CD8-positive, alpha-beta memory T cell (primary cell): Measurements from ENCODE around the gene HS3ST3A1. TPM values are rescaled to one million over a fixed set of nuclear protein-coding genes. Genes with fewer than 3 reads are reported as not detected.

Experiments
- CTCF ChIA-PET: fragments of 350-600 bp; sonication (Branson Sonifier 250); formaldehyde crosslinking; loops from one replicate; lab custom pipeline; 2021; ENCODE audit warnings: antibody characterized with exemption; lab: Charles Lee
- POLR2A ChIA-PET: fragments of 350-600 bp; sonication (Branson Sonifier 250); formaldehyde crosslinking; loops from one replicate; lab custom pipeline; 2021; ENCODE audit warnings: antibody characterized with exemption; lab: Charles Lee
- DNase-seq, 5 donors: peaks; one replicate each; pipeline versions ENCODE4 v3.0.0 to v3.0.0-alpha.2; 2020 to 2022; ENCODE audit warnings: mixed read lengths in 1 of 5
- H3K27ac ChIP-seq: one replicate; pipeline ENCODE4 v1.7.0; 2013; ENCODE audit warnings: low read depth, mild to moderate bottlenecking, low read length, moderate library complexity
- H3K27me3 ChIP-seq: 2 replicates; pipeline ENCODE4 v1.7.0; 2013; ENCODE audit warnings: low read length, mild to moderate bottlenecking; ENCODE audit not compliant: insufficient read depth, poor library complexity, severe bottlenecking
- H3K36me3 ChIP-seq: 2 replicates; pipeline ENCODE4 v1.7.0; 2013; ENCODE audit warnings: mild to moderate bottlenecking, low read length, moderate library complexity; ENCODE audit not compliant: insufficient read depth
- H3K4me1 ChIP-seq: 2 replicates; pipeline ENCODE4 v1.7.0; 2013; ENCODE audit warnings: mild to moderate bottlenecking, low read length, moderate library complexity; ENCODE audit not compliant: insufficient read depth
- H3K4me3 ChIP-seq: 2 replicates; pipeline ENCODE4 v1.7.0; 2013; ENCODE audit warnings: mild to moderate bottlenecking, low read length
- H3K9me3 ChIP-seq: 2 replicates; pipeline ENCODE4 v1.7.0; 2013; ENCODE audit warnings: mild to moderate bottlenecking, low read length
- H3K27ac Mint-ChIP-seq, 8 donors: one replicate each; pipeline ENCODE4 v1.8.0; 2020 to 2021; ENCODE audit warnings: mixed read lengths in 8 of 8, mild to moderate bottlenecking in 6 of 8, inconsistent platforms in 3 of 8, moderate library complexity in 3 of 8
- H3K27me3 Mint-ChIP-seq, 2 donors: one replicate each; pipeline ENCODE4 v1.8.0; 2020 to 2021; ENCODE audit warnings: mixed read lengths in 2 of 2, mild to moderate bottlenecking in 1 of 2, moderate library complexity in 1 of 2
- H3K36me3 Mint-ChIP-seq, 3 donors: one replicate each; pipeline ENCODE4 v1.8.0; 2020 to 2021; ENCODE audit warnings: mixed read lengths in 3 of 3, inconsistent platforms in 1 of 3, mild to moderate bottlenecking in 1 of 3
- H3K4me1 Mint-ChIP-seq, 3 donors: one replicate each; pipeline ENCODE4 v1.8.0; 2020 to 2021; ENCODE audit warnings: mixed read lengths in 3 of 3, inconsistent platforms in 1 of 3, mild to moderate bottlenecking in 1 of 3
- H3K4me3 Mint-ChIP-seq, 7 donors: one replicate each; pipeline ENCODE4 v1.8.0; 2020 to 2021; ENCODE audit warnings: mixed read lengths in 7 of 7, mild to moderate bottlenecking in 6 of 7, moderate library complexity in 4 of 7, inconsistent platforms in 2 of 7
- H3K9me3 Mint-ChIP-seq, 5 donors: one replicate each; pipeline ENCODE4 v1.8.0; 2020 to 2022; ENCODE audit warnings: mixed read lengths in 5 of 5, mild to moderate bottlenecking in 3 of 5, moderate library complexity in 2 of 5, inconsistent platforms in 1 of 5
- polyA plus RNA-seq: library from polyadenylated mRNA; unstranded; fragments of 300-500 nt; fragmentation: Illumina TruSeq; gene quantifications from one replicate; pipeline ENCODE4 v1.2.3, GENCODE V29; 2021
- total RNA-seq, 2 experiments: library from RNA; stranded (reverse); gene quantifications; one replicate each; pipeline ENCODE4 v1.2.3, GENCODE V29; 2021

Gene HS3ST3A1
- total and polyA plus RNA-seq, 3 experiments from 2014 or later = 2.5 TPM; not detected in 2

GRCh38 chr17:13609941-13610340, 8.2 kb upstream of the HS3ST3A1 start:
- Mint-ChIP-seq H3K36me3 (peaks cover 0 to 8% (median 2%) of the 10 kb centered on the region in 3 donors), H3K27me3 (peaks cover 9 to 30% of the 10 kb centered on the region in 2 donors)
- POLR2A ChIA-PET = no interaction called here

DNA sequence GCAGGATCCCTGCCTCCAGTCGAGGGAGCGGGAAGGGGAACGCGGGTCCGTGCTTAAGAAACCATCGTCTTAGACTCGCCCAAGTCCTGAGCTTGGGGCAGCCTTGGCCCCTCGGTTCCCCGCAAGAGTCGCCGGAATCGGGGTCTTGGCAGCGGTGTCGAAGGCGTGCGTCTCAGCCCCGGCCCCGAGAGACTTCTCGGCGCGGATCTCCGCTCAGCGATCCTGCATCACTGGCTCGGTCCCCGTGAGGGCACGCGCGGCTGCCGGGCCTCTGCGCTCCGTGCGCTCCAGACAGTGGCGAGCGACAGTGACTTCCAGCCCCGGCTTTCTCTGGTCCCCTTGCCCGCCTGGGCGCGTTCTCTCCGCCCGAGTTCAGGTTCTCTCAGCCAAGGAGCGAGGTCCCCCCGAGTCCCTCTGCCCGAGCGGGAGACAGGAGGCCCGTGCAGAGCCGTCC, 380 bp downstream of the HS3ST3A1 start:
- H3K9me3 ChIP-seq = no peaks in the 10 kb centered on the region
- H3K4me1 ChIP-seq = no peaks in the 10 kb centered on the region
- H3K27me3 ChIP-seq = peaks cover 9% of the 10 kb centered on the region
- POLR2A ChIA-PET = interaction anchor here (0.5 kb wide), 1 partner anchor 8 kb away, joined by 6 read pairs; no protein-coding TSS in a partner anchor
- peak overlapping the region; percentile 4 for H3K27ac ChIP-seq
- no peak overlapping the region for H3K27ac Mint-ChIP-seq
- H3K4me3 ChIP-seq = no peak overlapping the region
- DNase-seq = no peak
- H3K9me3 Mint-ChIP-seq = no peaks in the 10 kb centered on the region
- CTCF ChIA-PET = interaction anchor here (1.3 kb wide), 1 partner anchor 701 kb away, joined by 3 read pairs; no protein-coding TSS in a partner anchor
- H3K27me3 Mint-ChIP-seq = peaks cover 31 to 61% of the 10 kb centered on the region in 2 donors
- peak overlapping the region in 2 of 7 donors; percentile 14 to 15 for H3K4me3 Mint-ChIP-seq
- peaks cover 9 to 12% (median 12%) of the 10 kb centered on the region in 3 donors for H3K4me1 Mint-ChIP-seq
- H3K36me3 Mint-ChIP-seq = no peaks in the 10 kb centered on the region
- no peaks in the 10 kb centered on the region for H3K36me3 ChIP-seq

More at GRCh38 chr17:13609941-13610340, 8.2 kb upstream of the HS3ST3A1 start:
- Mint-ChIP-seq H3K4me1 (no peaks in the 10 kb centered on the region), H3K4me3 (no peak overlapping the region), H3K9me3 (peaks cover 0 to 12% (median 4%) of the 10 kb centered on the region in 5 donors), H3K27ac (peak overlapping the region in 1 of 8 donors; percentile 33)
- no peak overlapping the region for H3K4me3 ChIP-seq
- H3K36me3 ChIP-seq = no peaks in the 10 kb centered on the region
- H3K9me3 ChIP-seq = no peaks in the 10 kb centered on the region
- no peak for DNase-seq
- H3K27ac ChIP-seq = no peak overlapping the region
- no peaks in the 10 kb centered on the region for H3K4me1 ChIP-seq
- H3K27me3 ChIP-seq = no peaks in the 10 kb centered on the region
- CTCF ChIA-PET = no interaction called here

- DNase-seq = no peak
- Mint-ChIP-seq H3K27me3 (peaks cover 29 to 61% of the 10 kb centered on the region in 2 donors), H3K4me1 (peaks cover 9 to 12% (median 12%) of the 10 kb centered on the region in 3 donors), H3K27ac (no peak overlapping the region), H3K36me3 (no peaks in the 10 kb centered on the region), H3K4me3 (no peak overlapping the region), H3K9me3 (no peaks in the 10 kb centered on the region)
- CTCF ChIA-PET = no interaction called here
- no peaks in the 10 kb centered on the region for H3K36me3 ChIP-seq
- peaks cover 9% of the 10 kb centered on the region for H3K27me3 ChIP-seq
- H3K9me3 ChIP-seq = no peaks in the 10 kb centered on the region
- peak overlapping the region; percentile 39 for H3K27ac ChIP-seq
- H3K4me1 ChIP-seq = no peaks in the 10 kb centered on the region
- POLR2A ChIA-PET = no interaction called here
- no peak overlapping the region for H3K4me3 ChIP-seq
Observed at GRCh38 chr17:13600475-13601321, 1.0 kb downstream of the HS3ST3A1 start.

DNA sequence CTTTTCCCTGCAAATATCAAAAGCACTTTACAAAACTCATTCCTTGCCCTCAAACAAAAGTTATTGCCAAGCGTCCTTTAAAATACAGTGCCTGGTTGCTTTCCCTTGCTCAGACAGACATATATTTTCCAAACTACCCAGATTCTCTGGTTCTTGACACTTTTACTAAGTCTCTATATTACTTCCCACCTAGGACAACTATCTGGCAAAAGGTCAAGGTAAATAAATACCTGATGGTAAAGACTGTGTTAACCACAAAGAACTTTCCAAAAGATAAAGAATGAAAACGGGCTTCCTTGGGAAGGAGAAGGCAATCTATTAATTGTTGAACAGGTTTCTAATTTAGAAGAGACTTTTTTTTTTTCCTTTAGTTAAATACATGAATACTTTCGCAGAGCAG, 1.9 kb downstream of the HS3ST3A1 start:
- peak overlapping the region; percentile 39 for H3K27ac ChIP-seq
- no peaks in the 10 kb centered on the region for H3K36me3 ChIP-seq
- H3K27me3 ChIP-seq = peaks cover 9% of the 10 kb centered on the region
- CTCF ChIA-PET = no interaction called here
- DNase-seq = no peak
- no peaks in the 10 kb centered on the region for H3K4me1 ChIP-seq
- Mint-ChIP-seq H3K9me3 (no peaks in the 10 kb centered on the region), H3K27ac (no peak overlapping the region), H3K4me3 (peak overlapping the region in 3 of 7 donors; percentile 30 to 62 (median 41)), H3K4me1 (peaks cover 10 to 14% (median 12%) of the 10 kb centered on the region in 3 donors), H3K27me3 (peaks cover 29 to 60% of the 10 kb centered on the region in 2 donors), H3K36me3 (no peaks in the 10 kb centered on the region)
- POLR2A ChIA-PET = no interaction called here
- H3K9me3 ChIP-seq = no peaks in the 10 kb centered on the region
- no peak overlapping the region for H3K4me3 ChIP-seq

DNA sequence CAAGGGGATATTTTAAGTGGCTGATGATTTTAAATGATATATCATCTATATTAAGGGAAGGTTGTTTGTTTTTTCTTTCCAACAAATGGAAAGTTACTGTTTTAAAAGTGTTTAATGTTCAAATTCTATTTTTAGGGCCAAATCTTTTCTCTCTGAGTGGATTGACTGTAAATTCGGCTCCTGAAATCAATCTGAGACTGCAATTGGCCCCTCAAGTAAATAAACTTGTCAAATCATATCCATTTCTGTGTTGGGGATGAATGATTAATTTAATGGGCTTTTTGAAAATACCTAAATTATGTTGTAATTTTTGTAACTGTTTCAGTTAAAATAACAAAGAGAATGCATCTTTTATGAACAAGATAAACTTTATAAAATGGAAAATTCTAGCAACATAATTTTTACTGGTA, 2.6 kb downstream of the HS3ST3A1 start:
- no peaks in the 10 kb centered on the region for H3K9me3 Mint-ChIP-seq
- POLR2A ChIA-PET = no interaction called here
- H3K27me3 Mint-ChIP-seq = peaks cover 26 to 54% of the 10 kb centered on the region in 2 donors
- Histone ChIP-seq H3K36me3 (no peaks in the 10 kb centered on the region), H3K4me1 (no peaks in the 10 kb centered on the region), H3K9me3 (no peaks in the 10 kb centered on the region), H3K27me3 (peaks cover 6% of the 10 kb centered on the region), H3K4me3 (no peak overlapping the region), H3K27ac (peak overlapping the region; percentile 11)
- DNase-seq = no peak
- no peak overlapping the region for H3K27ac Mint-ChIP-seq
- no peak overlapping the region for H3K4me3 Mint-ChIP-seq
- H3K4me1 Mint-ChIP-seq = peaks cover 11 to 15% (median 12%) of the 10 kb centered on the region in 3 donors
- CTCF ChIA-PET = interaction anchor here (4.3 kb wide), 1 partner anchor 703 kb away, joined by 34 read pairs; the partner anchor contains the start of gene HS3ST3B1
- no peaks in the 10 kb centered on the region for H3K36me3 Mint-ChIP-seq

- Mint-ChIP-seq H3K36me3 (no peaks in the 10 kb centered on the region), H3K27me3 (peaks cover 25 to 47% of the 10 kb centered on the region in 2 donors), H3K4me1 (peaks cover 11 to 15% (median 12%) of the 10 kb centered on the region in 3 donors), H3K27ac (no peak overlapping the region), H3K9me3 (no peaks in the 10 kb centered on the region), H3K4me3 (no peak overlapping the region)
- Histone ChIP-seq H3K9me3 (no peaks in the 10 kb centered on the region), H3K36me3 (no peaks in the 10 kb centered on the region), H3K4me1 (no peaks in the 10 kb centered on the region), H3K27me3 (peaks cover 6% of the 10 kb centered on the region), H3K27ac (peak overlapping the region; percentile 11), H3K4me3 (no peak overlapping the region)
- ChIA-PET POLR2A (no interaction called here), CTCF (interaction anchor here (0.8 to 4.3 kb wide), 3 partner anchors 698 to 1328 kb away, joined by 3 to 34 read pairs (median 5); partner anchors contain the start of gene HS3ST3B1)
- DNase-seq = no peak
Observed at GRCh38 chr17:13598353-13599167, 3.2 kb downstream of the HS3ST3A1 start.

GRCh38 chr17:13597723-13598347, 3.9 kb downstream of the HS3ST3A1 start:
- no peaks in the 10 kb centered on the region for H3K9me3 Mint-ChIP-seq
- POLR2A ChIA-PET = no interaction called here
- Histone ChIP-seq H3K9me3 (no peaks in the 10 kb centered on the region), H3K27me3 (peaks cover 6% of the 10 kb centered on the region), H3K4me3 (no peak overlapping the region), H3K36me3 (no peaks in the 10 kb centered on the region), H3K4me1 (no peaks in the 10 kb centered on the region), H3K27ac (peak overlapping the region; percentile 11)
- no peaks in the 10 kb centered on the region for H3K36me3 Mint-ChIP-seq
- peaks cover 11 to 15% (median 12%) of the 10 kb centered on the region in 3 donors for H3K4me1 Mint-ChIP-seq
- no peak overlapping the region for H3K27ac Mint-ChIP-seq
- H3K4me3 Mint-ChIP-seq = no peak overlapping the region
- DNase-seq = peak in 3 of 5 donors; percentile 16 to 50 (median 31)
- CTCF ChIA-PET = interaction anchor here (0.8 to 4.3 kb wide), 4 partner anchors 699 to 1329 kb away, joined by 3 to 34 read pairs (median 4); partner anchors contain the start of gene HS3ST3B1
- peaks cover 19 to 40% of the 10 kb centered on the region in 2 donors for H3K27me3 Mint-ChIP-seq
